ENCODE measurements around the gene FZD4. TPM values are rescaled to one million over a fixed set of nuclear protein-coding genes. Genes with fewer than 3 reads are reported as not detected.
"Not testable (repeated sequence)": the region's sequence is repeated elsewhere in the genome, so short reads cannot be mapped to it uniquely, and the experiment has no call there.

FZD4 gene
- total RNA-seq, 2 experiments from 2014 or later = 0.07 to 0.16 TPM

DNA sequence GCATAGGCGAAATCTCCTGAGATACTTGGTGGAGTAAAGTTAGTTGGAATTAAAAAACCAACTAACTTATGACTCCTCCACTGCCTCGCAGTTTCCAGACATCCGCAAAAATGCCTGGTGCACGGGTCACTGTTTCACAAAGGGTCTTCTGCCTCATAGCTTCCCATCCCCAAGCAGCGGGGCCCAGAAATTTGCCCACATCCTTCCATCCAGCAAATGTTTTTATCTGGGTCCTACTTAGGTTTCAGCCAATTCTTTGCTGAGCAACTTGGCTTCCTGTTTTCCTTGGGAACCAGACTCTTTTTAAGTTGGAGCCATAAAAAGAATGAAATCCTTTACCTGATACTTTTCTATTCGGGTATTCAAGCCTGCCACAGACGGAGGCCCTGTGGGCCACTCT lies 36.2 kb downstream of the FZD4 start:
- H3K27ac Mint-ChIP-seq = no peak overlapping the region

DNA sequence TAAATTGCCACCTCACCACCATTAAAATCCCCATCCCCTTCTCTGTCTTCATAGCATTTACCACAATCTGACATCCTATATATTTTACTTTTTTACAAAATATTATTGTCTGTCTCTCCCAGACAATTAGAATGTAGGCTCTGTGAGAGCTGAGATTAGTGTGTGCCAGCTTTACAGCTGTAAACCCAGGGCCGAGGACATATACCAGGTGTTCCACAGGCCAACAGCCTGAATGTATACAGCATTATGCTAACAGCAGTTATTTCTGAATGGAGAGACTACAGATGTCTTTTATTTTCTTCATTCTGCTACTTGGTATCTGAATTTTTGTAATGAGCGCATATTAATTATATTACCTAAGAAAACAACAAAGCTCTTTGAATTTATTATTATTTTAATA lies 36.7 kb downstream of the FZD4 start:
- POLR2A ChIA-PET = no interaction called here
- Mint-ChIP-seq H3K27ac (no peak overlapping the region), H3K36me3 (ENCODE audit: low read depth) (no peaks in the 10 kb centered on the region), H3K9me3 (no peaks in the 10 kb centered on the region), H3K4me1 (ENCODE audit: low read depth) (no peaks in the 10 kb centered on the region), H3K4me3 (no peak overlapping the region), H3K27me3 (peaks cover 5% of the 10 kb centered on the region)
- DNase-seq (no peak), ATAC-seq (no peak)
- CTCF ChIA-PET = interaction anchor here (1.2 to 3.1 kb wide), 5 partner anchors 11 to 51 kb away, joined by 3 to 13 read pairs (median 3); no protein-coding TSS in a partner anchor
- intact Hi-C loops (cut with micrococcal nuclease) = loop anchor here (2.0 kb wide), 1 partner anchor 48 kb away; no protein-coding TSS in a partner anchor
- TF ChIP-seq, protein P1, sequence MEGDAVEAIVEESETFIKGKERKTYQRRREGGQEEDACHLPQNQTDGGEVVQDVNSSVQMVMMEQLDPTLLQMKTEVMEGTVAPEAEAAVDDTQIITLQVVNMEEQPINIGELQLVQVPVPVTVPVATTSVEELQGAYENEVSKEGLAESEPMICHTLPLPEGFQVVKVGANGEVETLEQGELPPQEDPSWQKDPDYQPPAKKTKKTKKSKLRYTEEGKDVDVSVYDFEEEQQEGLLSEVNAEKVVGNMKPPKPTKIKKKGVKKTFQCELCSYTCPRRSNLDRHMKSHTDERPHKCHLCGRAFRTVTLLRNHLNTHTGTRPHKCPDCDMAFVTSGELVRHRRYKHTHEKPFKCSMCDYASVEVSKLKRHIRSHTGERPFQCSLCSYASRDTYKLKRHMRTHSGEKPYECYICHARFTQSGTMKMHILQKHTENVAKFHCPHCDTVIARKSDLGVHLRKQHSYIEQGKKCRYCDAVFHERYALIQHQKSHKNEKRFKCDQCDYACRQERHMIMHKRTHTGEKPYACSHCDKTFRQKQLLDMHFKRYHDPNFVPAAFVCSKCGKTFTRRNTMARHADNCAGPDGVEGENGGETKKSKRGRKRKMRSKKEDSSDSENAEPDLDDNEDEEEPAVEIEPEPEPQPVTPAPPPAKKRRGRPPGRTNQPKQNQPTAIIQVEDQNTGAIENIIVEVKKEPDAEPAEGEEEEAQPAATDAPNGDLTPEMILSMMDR (IDR thresholded peaks at IDR 0.05) = no peak

More for the DNA sequence above, 36.2 kb downstream of the FZD4 start:
- TF ChIP-seq, protein P1 (IDR thresholded peaks at IDR 0.05) = no peak
- H3K9me3 Mint-ChIP-seq = no peaks in the 10 kb centered on the region
- CTCF ChIA-PET = interaction anchor here (1.2 to 3.1 kb wide), 4 partner anchors 12 to 51 kb away, joined by 3 to 13 read pairs (median 3); no protein-coding TSS in a partner anchor
- intact Hi-C loops (cut with micrococcal nuclease) = loop anchor here (2.0 kb wide), 1 partner anchor 48 kb away; no protein-coding TSS in a partner anchor
- ATAC-seq (no peak), DNase-seq (no peak)
- no peaks in the 10 kb centered on the region for H3K4me1 Mint-ChIP-seq (ENCODE audit: low read depth)
- POLR2A ChIA-PET = no interaction called here
- H3K27me3 Mint-ChIP-seq = peaks cover 2% of the 10 kb centered on the region
- no peak overlapping the region for H3K4me3 Mint-ChIP-seq
- no peaks in the 10 kb centered on the region for H3K36me3 Mint-ChIP-seq (ENCODE audit: low read depth)

DNA sequence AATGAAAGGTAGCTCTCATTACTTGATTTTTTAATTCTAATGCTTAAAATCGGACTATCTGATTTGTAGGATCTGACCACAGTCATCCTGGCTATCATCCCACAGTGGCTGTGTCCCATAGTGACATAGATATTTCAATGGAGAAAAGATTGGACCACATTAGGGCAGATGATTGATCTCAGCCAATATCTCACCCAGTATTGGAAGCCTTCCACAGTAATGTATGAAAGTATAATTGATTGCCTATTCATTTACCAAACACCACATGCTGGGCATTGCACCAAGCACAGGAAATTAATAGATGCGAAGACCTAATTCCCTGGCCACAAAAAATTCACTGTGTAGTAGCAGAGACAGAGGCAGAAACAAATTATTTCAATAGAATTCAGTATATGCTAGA lies 37.6 kb downstream of the FZD4 start:
- POLR2A ChIA-PET = no interaction called here
- Mint-ChIP-seq H3K36me3 (ENCODE audit: low read depth) (no peaks in the 10 kb centered on the region), H3K4me3 (no peak overlapping the region), H3K27me3 (peaks cover 5% of the 10 kb centered on the region), H3K4me1 (ENCODE audit: low read depth) (no peaks in the 10 kb centered on the region), H3K27ac (no peak overlapping the region), H3K9me3 (no peaks in the 10 kb centered on the region)
- intact Hi-C loops (cut with micrococcal nuclease) = no loop called here
- no peak for ATAC-seq
- CTCF ChIA-PET = interaction anchor here (1.2 to 3.1 kb wide), 4 partner anchors 22 to 50 kb away, joined by 3 to 13 read pairs (median 5); no protein-coding TSS in a partner anchor
- TF ChIP-seq, protein P1 (IDR thresholded peaks at IDR 0.05) = no peak
- no peak for DNase-seq

DNA sequence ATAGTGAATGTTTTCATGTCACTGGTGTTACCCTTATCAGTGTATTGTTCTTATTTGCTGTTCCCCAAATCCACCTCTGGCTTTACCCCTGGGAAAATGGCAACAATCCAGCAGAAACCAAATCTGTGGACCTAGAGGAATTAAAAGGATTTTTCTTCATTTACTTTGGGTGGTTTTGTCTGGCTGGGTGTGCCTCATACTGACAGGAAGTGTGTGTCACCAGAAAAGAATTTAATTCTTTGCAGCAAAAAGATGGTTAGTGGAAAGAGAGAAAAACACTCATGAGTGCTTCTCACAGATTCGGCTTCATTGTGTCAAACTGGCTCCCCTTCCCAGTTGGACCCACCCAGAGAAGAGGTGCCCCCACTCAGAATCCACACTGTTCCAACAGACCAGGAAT lies 38.9 kb downstream of the FZD4 start:
- Mint-ChIP-seq H3K9me3 (no peaks in the 10 kb centered on the region), H3K4me3 (no peak overlapping the region), H3K4me1 (ENCODE audit: low read depth) (no peaks in the 10 kb centered on the region), H3K36me3 (ENCODE audit: low read depth) (no peaks in the 10 kb centered on the region), H3K27ac (no peak overlapping the region), H3K27me3 (peaks cover 5% of the 10 kb centered on the region)
- no peak for ATAC-seq
- intact Hi-C loops (cut with micrococcal nuclease) = no loop called here
- no peak for DNase-seq
- ChIA-PET CTCF (interaction anchor here (3.1 kb wide), 1 partner anchor 46 kb away, joined by 13 read pairs; no protein-coding TSS in a partner anchor), POLR2A (interaction anchor here (0.7 kb wide), 1 partner anchor 109 kb away, joined by 4 read pairs; no protein-coding TSS in a partner anchor)
- TF ChIP-seq, protein P1 (IDR thresholded peaks at IDR 0.05) = no peak

DNA sequence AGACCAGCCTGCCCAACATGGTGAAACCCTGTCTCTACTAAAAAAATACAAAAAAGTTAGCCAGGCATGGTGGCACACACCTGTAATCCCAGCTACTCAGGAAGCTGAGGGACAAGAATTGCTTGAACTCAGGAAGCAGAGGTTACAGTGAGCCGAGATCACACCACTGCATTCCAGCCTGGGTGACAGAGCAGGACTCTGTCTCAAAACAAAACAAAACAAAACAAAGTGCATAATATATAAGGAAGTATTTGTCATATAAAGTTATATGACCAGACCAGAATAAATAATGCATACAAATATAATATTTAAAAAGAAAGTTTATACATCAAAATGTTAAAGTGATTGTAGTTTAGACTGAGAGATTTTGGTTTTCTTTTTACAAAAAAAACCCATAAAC lies 39.3 kb downstream of the FZD4 start:
- CTCF ChIA-PET; H3K4me3 Mint-ChIP-seq; H3K27me3 Mint-ChIP-seq; intact Hi-C loops (cut with micrococcal nuclease); DNase-seq; ATAC-seq; H3K9me3 Mint-ChIP-seq; H3K4me1 Mint-ChIP-seq (ENCODE audit: low read depth); H3K27ac Mint-ChIP-seq; H3K36me3 Mint-ChIP-seq (ENCODE audit: low read depth): not testable (repeated sequence)
- POLR2A ChIA-PET = interaction anchor here (0.7 kb wide), 1 partner anchor 109 kb away, joined by 4 read pairs; no protein-coding TSS in a partner anchor

Measured in activated CD8-positive, alpha-beta T cell treated with anti-CD3 and anti-CD28 coated beads for 36 hours (primary cell).